Brain microvascular endothelial cell (primary cell): Measurements from ENCODE around the gene DIO3.

Experiments
- DNase-seq: peaks from one replicate; pipeline ENCODE4 v3.0.0-alpha.2; 2020
- H3K27ac ChIP-seq: fragments of 250-450 bp; sonication (Bioruptor Pico); 2 replicates; pipeline ENCODE4 v1.5.1; 2020; ENCODE audit warnings: mild to moderate bottlenecking, moderate library complexity
- H3K27me3 ChIP-seq: fragments of 250-450 bp; sonication (Bioruptor Pico); replicated peaks from 2 replicates; pipeline ENCODE4 v1.5.1; 2020; ENCODE audit warnings: mild to moderate bottlenecking
- H3K36me3 ChIP-seq: fragments of 250-450 bp; sonication (Bioruptor Pico); replicated peaks from 2 replicates; pipeline ENCODE4 v1.5.1; 2020; ENCODE audit warnings: mild to moderate bottlenecking
- H3K4me3 ChIP-seq: 2 replicates; pipeline ENCODE4 v1.5.1; 2011; ENCODE audit warnings: low read depth, mild to moderate bottlenecking, control low read depth, low read length, moderate library complexity
- in situ Hi-C: cut with HindIII; loops from 2 replicates; pipeline ENCODE4 v1.10.0; 2017; ENCODE audit warnings: low sequenced_read_pairs, low pct_ligation_motif_present
- TF ChIP-seq, protein P1 (sequence below): IDR thresholded peaks from 2 replicates; pipeline ENCODE4 v1.5.1; 2011; ENCODE audit warnings: low read depth, mild to moderate bottlenecking, moderate library complexity, low read length, control low read depth, inconsistent platforms; ENCODE audit errors: missing control alignments

DIO3 gene

DNA sequence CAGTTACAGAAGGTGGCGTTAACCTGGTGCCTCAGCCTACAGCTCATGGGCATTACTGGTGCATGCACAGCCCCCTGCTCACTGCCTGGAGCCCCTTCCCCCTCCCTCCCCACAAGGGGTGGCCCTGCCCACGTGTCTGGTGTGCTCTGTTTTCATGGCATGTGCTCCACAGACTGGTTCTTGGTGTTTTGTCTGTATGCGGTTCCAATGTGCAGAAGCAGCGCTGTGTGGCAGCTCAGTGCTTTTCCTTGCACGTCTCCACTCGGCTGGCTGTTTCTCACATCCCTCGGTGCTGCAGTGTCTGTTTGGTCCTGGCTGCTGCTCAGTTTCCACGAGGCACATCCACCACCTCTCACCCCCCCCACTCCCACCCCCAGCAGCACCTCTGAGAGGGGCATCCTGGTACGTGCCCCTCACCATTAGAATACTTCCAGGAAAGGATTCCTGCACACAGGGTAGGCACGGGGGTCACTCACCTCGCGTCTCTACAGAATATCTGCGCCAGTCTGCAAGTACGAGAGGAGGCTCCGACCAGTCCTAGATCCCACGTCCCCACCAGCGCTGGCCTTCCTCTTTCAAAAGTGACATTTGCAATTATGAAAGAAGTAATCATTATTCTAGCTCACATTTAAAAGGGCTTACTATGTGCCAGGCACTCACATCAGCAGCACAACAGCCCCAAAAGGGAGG, 27.1 kb downstream of the DIO3 start:
- H3K27ac ChIP-seq, result no peak overlapping the region
- TF ChIP-seq, protein P1, sequence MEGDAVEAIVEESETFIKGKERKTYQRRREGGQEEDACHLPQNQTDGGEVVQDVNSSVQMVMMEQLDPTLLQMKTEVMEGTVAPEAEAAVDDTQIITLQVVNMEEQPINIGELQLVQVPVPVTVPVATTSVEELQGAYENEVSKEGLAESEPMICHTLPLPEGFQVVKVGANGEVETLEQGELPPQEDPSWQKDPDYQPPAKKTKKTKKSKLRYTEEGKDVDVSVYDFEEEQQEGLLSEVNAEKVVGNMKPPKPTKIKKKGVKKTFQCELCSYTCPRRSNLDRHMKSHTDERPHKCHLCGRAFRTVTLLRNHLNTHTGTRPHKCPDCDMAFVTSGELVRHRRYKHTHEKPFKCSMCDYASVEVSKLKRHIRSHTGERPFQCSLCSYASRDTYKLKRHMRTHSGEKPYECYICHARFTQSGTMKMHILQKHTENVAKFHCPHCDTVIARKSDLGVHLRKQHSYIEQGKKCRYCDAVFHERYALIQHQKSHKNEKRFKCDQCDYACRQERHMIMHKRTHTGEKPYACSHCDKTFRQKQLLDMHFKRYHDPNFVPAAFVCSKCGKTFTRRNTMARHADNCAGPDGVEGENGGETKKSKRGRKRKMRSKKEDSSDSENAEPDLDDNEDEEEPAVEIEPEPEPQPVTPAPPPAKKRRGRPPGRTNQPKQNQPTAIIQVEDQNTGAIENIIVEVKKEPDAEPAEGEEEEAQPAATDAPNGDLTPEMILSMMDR, result no peak
- in situ Hi-C loops, result no loop called here
- H3K27me3 ChIP-seq, result no peaks in the 10 kb centered on the region
- no peak overlapping the region for H3K4me3 ChIP-seq
- H3K36me3 ChIP-seq, result no peaks in the 10 kb centered on the region
- no peak for DNase-seq

DNA sequence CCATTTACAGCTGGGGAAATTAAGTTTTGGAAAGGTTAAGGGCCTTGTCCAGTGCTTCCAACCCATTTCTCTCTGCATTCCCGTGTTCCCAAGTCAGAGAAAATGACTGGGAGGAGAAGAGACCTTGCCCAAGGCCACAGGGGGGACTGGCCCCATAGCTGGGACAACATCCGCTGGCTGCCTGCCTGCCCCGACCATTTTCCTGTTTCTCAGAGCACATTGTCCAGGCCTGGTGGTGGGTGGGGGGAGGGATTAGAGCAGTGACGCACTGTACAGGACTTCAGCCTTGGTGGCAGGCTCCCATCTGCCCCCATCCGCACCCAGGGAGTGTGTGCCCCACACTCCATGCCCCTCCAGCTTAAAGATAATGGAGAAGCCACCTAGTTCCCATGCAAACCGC, 27.7 kb downstream of the DIO3 start:
- in situ Hi-C loops, result no loop called here
- no peaks in the 10 kb centered on the region for H3K36me3 ChIP-seq
- H3K4me3 ChIP-seq, result no peak overlapping the region
- H3K27ac ChIP-seq, result no peak overlapping the region
- no peaks in the 10 kb centered on the region for H3K27me3 ChIP-seq
- peak; percentile 2 for DNase-seq
- TF ChIP-seq, protein P1, result no peak

DNA sequence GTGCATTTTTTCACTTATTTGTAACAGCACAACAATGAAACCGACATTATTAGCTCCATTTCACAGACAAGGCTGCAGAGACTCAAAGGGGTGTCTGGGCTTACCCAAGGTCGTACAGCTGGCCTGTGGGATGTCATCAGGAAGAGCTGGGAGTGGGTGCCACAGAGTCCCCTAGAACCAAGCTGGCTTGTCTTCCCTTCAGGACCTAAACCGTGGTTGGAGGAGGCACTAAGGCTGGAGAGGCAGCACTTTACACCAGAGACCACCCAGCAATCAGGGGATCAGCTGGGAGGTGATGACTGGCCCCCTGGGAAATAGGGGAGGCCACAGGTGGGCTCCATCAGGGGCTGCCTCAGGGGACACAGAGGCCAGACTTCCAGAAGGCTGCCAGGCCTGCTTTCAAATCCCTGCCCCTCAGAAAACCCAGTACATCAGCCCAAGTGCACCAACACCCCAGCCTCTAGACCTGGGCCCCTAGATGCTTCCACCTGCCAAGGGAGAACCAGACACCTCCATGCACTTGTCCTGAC, 28.3 kb downstream of the DIO3 start:
- no peak overlapping the region for H3K4me3 ChIP-seq
- no peak overlapping the region for H3K27ac ChIP-seq
- H3K36me3 ChIP-seq, result no peaks in the 10 kb centered on the region
- TF ChIP-seq, protein P1, result no peak
- in situ Hi-C loops, result no loop called here
- H3K27me3 ChIP-seq, result no peaks in the 10 kb centered on the region
- DNase-seq, result no peak

DNA sequence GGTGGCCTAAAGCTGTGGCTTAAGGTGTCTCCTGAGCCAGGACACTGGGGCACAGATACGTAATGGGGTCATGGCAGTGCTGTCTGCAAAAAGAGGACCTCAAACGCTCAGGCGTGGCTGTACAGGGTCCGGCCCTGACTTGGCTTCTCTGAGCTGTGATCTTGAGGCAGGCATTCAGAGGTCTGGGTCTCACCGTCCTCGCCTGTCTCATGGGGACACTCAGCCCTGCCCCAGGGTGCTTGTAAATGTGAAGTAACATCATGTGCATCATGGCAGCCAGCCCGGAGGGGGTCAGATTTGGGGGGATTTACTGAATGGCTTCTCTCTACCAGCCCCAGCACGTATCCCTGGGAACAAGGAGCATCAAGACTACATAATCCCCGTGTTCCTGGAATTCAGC, 28.8 kb downstream of the DIO3 start:
- in situ Hi-C loops, result no loop called here
- TF ChIP-seq, protein P1, result no peak
- H3K4me3 ChIP-seq, result no peak overlapping the region
- no peaks in the 10 kb centered on the region for H3K36me3 ChIP-seq
- no peak for DNase-seq
- H3K27ac ChIP-seq, result no peak overlapping the region
- H3K27me3 ChIP-seq, result no peaks in the 10 kb centered on the region

DNA sequence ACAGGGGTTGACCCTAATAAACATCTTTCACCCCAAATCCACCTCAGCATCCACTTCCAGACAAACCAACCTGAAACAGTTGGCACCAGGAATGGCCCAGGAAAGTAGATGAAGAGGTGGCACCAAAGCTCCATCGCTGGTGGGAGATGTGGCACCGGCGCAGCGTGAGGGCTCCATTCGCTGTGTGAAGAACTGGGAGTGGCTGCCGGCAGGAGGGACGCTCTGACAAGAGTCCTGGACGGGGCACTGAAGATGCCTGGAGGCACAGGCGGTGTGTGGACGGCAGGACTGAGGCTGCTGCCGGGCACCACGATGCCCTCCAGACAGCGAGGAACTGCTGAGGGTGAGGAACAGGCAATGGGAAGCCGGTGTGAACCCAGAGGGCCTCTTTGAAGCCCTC, 29.3 kb downstream of the DIO3 start:
- H3K4me3 ChIP-seq, result no peak overlapping the region
- TF ChIP-seq, protein P1, result no peak
- no peaks in the 10 kb centered on the region for H3K27me3 ChIP-seq
- in situ Hi-C loops, result no loop called here
- no peak for DNase-seq
- no peak overlapping the region for H3K27ac ChIP-seq
- no peaks in the 10 kb centered on the region for H3K36me3 ChIP-seq

DNA sequence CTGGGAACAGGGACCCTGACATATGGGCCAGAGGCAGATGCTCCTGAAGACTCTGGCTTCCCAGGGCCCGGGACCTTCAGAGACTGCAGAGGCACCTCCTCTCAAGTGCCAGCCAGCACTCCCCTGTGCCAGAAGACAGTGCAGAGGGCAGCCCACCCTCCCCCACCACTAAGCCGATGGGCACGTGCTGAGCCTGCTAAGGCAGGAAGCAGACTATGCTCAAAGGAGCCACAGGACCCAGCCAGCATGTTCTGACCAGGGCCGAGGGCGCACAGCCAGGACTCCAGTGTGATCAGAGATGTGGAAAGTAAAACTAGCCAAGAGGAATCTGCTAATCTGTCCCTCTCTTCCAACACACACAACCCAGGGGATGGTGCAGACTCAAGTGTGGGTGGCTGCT, 29.8 kb downstream of the DIO3 start:
- H3K36me3 ChIP-seq, result no peaks in the 10 kb centered on the region
- DNase-seq, result no peak
- TF ChIP-seq, protein P1, result no peak
- H3K27ac ChIP-seq, result no peak overlapping the region
- in situ Hi-C loops, result no loop called here
- no peak overlapping the region for H3K4me3 ChIP-seq
- H3K27me3 ChIP-seq, result no peaks in the 10 kb centered on the region
